ENCODE measurements around the gene RELB.

The RELB gene

GRCh38 chr19:45087531-45087930, 86.3 kb downstream of the RELB start:
- FAIRE-seq: no peak

Data from TTC549 (cell line).